Tibial nerve (tissue), 4 donors: ENCODE results near the gene C5orf58.

Source experiments
- EP300 ChIP-seq, 2 donors: sonication (generic); formaldehyde crosslinking; IDR thresholded peaks; one replicate each; pipeline ENCODE4 v1.6.1; 2017; ENCODE audit warnings: antibody characterized with exemption in 2 of 2, mild to moderate bottlenecking in 1 of 2
- POLR2A ChIP-seq, 2 donors: fragments of 450-650 bp; IDR thresholded peaks; one replicate each; pipeline ENCODE4 v1.6.1; 2017; ENCODE audit warnings: antibody characterized with exemption in 2 of 2, mild to moderate bottlenecking in 2 of 2, moderate library complexity in 2 of 2
- TF ChIP-seq, protein P1 (sequence below), 5 experiments: fragments of 200-600 bp in 3 of 5; fragments of 450-650 bp in 2 of 5; sonication (generic) in 3 of 5; IDR thresholded peaks; one replicate each; pipeline ENCODE4 v1.5.1; 2016 to 2019; ENCODE audit warnings: antibody characterized with exemption in 5 of 5, mild to moderate bottlenecking in 3 of 5, moderate library complexity in 2 of 5

DNA sequence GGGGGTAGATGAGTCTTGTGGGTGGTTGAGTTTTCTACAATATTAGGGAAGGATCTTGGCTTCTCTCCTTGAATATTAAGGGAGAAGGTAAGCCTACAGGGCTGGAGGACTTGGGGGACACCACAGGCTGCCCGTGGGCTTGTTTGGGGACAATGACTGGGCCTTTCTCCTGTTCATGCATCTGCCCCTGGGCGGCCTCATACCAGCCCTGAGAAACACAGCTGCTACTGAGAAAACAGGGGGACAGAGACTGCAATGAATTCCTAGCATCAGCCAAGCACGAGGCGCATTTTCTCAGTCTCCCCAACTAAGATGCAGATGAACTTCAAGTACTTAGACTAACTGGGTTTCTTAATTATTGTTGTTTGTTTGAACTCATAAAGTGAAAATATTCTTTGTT, 24.6 kb downstream of the C5orf58 start:
- TF ChIP-seq, protein P1, sequence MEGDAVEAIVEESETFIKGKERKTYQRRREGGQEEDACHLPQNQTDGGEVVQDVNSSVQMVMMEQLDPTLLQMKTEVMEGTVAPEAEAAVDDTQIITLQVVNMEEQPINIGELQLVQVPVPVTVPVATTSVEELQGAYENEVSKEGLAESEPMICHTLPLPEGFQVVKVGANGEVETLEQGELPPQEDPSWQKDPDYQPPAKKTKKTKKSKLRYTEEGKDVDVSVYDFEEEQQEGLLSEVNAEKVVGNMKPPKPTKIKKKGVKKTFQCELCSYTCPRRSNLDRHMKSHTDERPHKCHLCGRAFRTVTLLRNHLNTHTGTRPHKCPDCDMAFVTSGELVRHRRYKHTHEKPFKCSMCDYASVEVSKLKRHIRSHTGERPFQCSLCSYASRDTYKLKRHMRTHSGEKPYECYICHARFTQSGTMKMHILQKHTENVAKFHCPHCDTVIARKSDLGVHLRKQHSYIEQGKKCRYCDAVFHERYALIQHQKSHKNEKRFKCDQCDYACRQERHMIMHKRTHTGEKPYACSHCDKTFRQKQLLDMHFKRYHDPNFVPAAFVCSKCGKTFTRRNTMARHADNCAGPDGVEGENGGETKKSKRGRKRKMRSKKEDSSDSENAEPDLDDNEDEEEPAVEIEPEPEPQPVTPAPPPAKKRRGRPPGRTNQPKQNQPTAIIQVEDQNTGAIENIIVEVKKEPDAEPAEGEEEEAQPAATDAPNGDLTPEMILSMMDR (IDR thresholded peaks at IDR 0.05), result no peak
- TF ChIP-seq POLR2A (IDR thresholded peaks at IDR 0.05), result no peak
- no peak for TF ChIP-seq EP300 (IDR thresholded peaks at IDR 0.05)
